Body of pancreas (tissue), 4 donors: ENCODE data around the gene HEATR3. TPM values are rescaled to one million over a fixed set of nuclear protein-coding genes. Genes with fewer than 3 reads are reported as not detected.

Experiments
- ATAC-seq: fragments of 150-250 bp; one replicate; pipeline ENCODE4 v1.9.1; 2016
- DNase-seq, 4 donors: peaks; one replicate each; pipeline ENCODE4 v3.0.0-alpha.2; 2019
- H3K27ac ChIP-seq, 4 donors: fragments of 200-600 bp; sonication (generic); 1 replicate in 3 of 4; 2 replicates in 1 of 4; pipeline versions ENCODE4 v1.5.1 to v1.6.1; 2016 to 2019; ENCODE audit warnings: mild to moderate bottlenecking in 1 of 4, mixed read lengths in 1 of 4, moderate library complexity in 1 of 4
- H3K27me3 ChIP-seq, 2 donors: fragments of 200-600 bp; sonication (generic); one replicate each; pipeline ENCODE4 v1.6.0; 2016; ENCODE audit warnings: mild to moderate bottlenecking in 1 of 2
- H3K36me3 ChIP-seq, 2 donors: fragments of 200-600 bp; sonication (generic); replicated peaks in 1 of 2; 2 replicates each; pipeline ENCODE4 v1.5.1; 2016; ENCODE audit warnings: low read depth in 2 of 2; ENCODE audit not compliant: insufficient read depth in 1 of 2
- H3K4me1 ChIP-seq: fragments of 200-600 bp; sonication (generic); one replicate; pipeline ENCODE4 v1.6.0; 2016
- H3K4me3 ChIP-seq, 2 donors: fragments of 200-600 bp; sonication (generic); 1 replicate in 1 of 2; 2 replicates in 1 of 2; pipeline ENCODE4 v1.5.1; 2016 to 2019
- H3K9me3 ChIP-seq, 3 donors: fragments of 200-600 bp; sonication (generic); 1 replicate in 2 of 3; 2 replicates in 1 of 3; pipeline ENCODE4 v1.5.1; 2016
- CTCF ChIP-seq, 7 experiments: fragments of 450-650 bp in 4 of 7; fragments of 200-600 bp in 3 of 7; sonication (generic) in 3 of 7; IDR thresholded peaks; one replicate each; pipeline ENCODE4 v1.5.1; 2016 to 2019; ENCODE audit warnings: antibody characterized with exemption in 7 of 7
- POLR2A ChIP-seq, 3 donors: fragments of 450-650 bp; IDR thresholded peaks; one replicate each; pipeline ENCODE4 v1.6.1; 2016; ENCODE audit warnings: antibody characterized with exemption in 3 of 3, mild to moderate bottlenecking in 2 of 3
- WGBS, 2 donors: methylation state at CpG; one replicate each; pipeline ENCODE4 v1.1.5; 2017; 5-methylcytosine and 5-hydroxymethylcytosine counted together
- intact Hi-C: fragments of 100-400 bp; cut with DNase I; formaldehyde crosslinking; loops from one replicate; pipeline ENCODE4 v1.15.1; 2023
- total RNA-seq, 2 donors: library from RNA; depleted of rRNA; stranded (reverse); fragments of >200 nt; gene quantifications; one replicate each; pipeline ENCODE4 v1.1.0, GENCODE V29; 2016

The HEATR3 gene
- total RNA-seq, 2 donors from 2014 or later, result 17.4 to 25.7 TPM

- ATAC-seq (no peak), DNase-seq (no peak)
- 81 to 84% methylated on average over 6 of the region's 6 CpGs for WGBS, 2 donors
- no peaks in the 10 kb centered on the region for H3K9me3 ChIP-seq
- TF ChIP-seq CTCF (IDR thresholded peaks at IDR 0.05) (no peak), POLR2A (IDR thresholded peaks at IDR 0.05) (no peak)
- no peak overlapping the region for H3K27ac ChIP-seq
- intact Hi-C loops, result no loop called here
- H3K27me3 ChIP-seq, result no peaks in the 10 kb centered on the region
- H3K36me3 ChIP-seq, result no peaks in the 10 kb centered on the region
- H3K4me1 ChIP-seq, result no peaks in the 10 kb centered on the region
- no peak overlapping the region for H3K4me3 ChIP-seq
Measured at GRCh38 chr16:50046853-50047252, 18.9 kb upstream of the HEATR3 start.

- DNase-seq (no peak), ATAC-seq (no peak)
- no peaks in the 10 kb centered on the region for H3K4me1 ChIP-seq
- H3K27me3 ChIP-seq, result no peaks in the 10 kb centered on the region
- no peaks in the 10 kb centered on the region for H3K36me3 ChIP-seq
- no peaks in the 10 kb centered on the region for H3K9me3 ChIP-seq
- WGBS, 2 donors, result 61 to 85% methylated on average over 2 of the region's 2 CpGs
- H3K4me3 ChIP-seq, result no peak overlapping the region
- TF ChIP-seq POLR2A (IDR thresholded peaks at IDR 0.05), result no peak
- intact Hi-C loops, result no loop called here
- no peak overlapping the region for H3K27ac ChIP-seq
Measured at GRCh38 chr16:50047864-50048263, 17.9 kb upstream of the HEATR3 start.

- no peak for DNase-seq
- Histone ChIP-seq H3K27me3 (no peaks in the 10 kb centered on the region), H3K36me3 (no peaks in the 10 kb centered on the region), H3K4me1 (no peaks in the 10 kb centered on the region), H3K27ac (no peak overlapping the region), H3K9me3 (no peaks in the 10 kb centered on the region), H3K4me3 (no peak overlapping the region)
- 45 to 62% methylated on average over 2 of the region's 2 CpGs for WGBS, 2 donors
- TF ChIP-seq CTCF (IDR thresholded peaks at IDR 0.05), result no peak
- TF ChIP-seq POLR2A (IDR thresholded peaks at IDR 0.05), result no peak
- intact Hi-C loops, result no loop called here
- no peak for ATAC-seq
Measured at GRCh38 chr16:50050802-50051201, 15.0 kb upstream of the HEATR3 start.

- no peak overlapping the region for H3K27ac ChIP-seq
- H3K9me3 ChIP-seq, result no peaks in the 10 kb centered on the region
- H3K4me1 ChIP-seq, result no peaks in the 10 kb centered on the region
- TF ChIP-seq POLR2A (IDR thresholded peaks at IDR 0.05) (no peak), CTCF (IDR thresholded peaks at IDR 0.05) (no peak)
- H3K27me3 ChIP-seq, result no peaks in the 10 kb centered on the region
- WGBS, 2 donors, result 91 to 93% methylated on average over 4 of the region's 4 CpGs
- no peak overlapping the region for H3K4me3 ChIP-seq
- H3K36me3 ChIP-seq, result no peaks in the 10 kb centered on the region
- no peak for ATAC-seq
- intact Hi-C loops, result no loop called here
- no peak for DNase-seq
Measured at GRCh38 chr16:50056226-50056625, 9.5 kb upstream of the HEATR3 start.

- H3K27me3 ChIP-seq, result no peaks in the 10 kb centered on the region
- DNase-seq (no peak), ATAC-seq (no peak)
- H3K36me3 ChIP-seq, result no peaks in the 10 kb centered on the region
- no peak overlapping the region for H3K4me3 ChIP-seq
- intact Hi-C loops, result no loop called here
- no peaks in the 10 kb centered on the region for H3K9me3 ChIP-seq
- H3K27ac ChIP-seq, result no peak overlapping the region
- 91 to 96% methylated on average over 4 to 28 of the region's 28 CpGs for WGBS, 2 donors
- H3K4me1 ChIP-seq, result no peaks in the 10 kb centered on the region
- TF ChIP-seq POLR2A (IDR thresholded peaks at IDR 0.05) (no peak), CTCF (IDR thresholded peaks at IDR 0.05) (no peak)
Measured at GRCh38 chr16:50058091-50058771, 7.5 kb upstream of the HEATR3 start.
